Neutrophil (primary cell): ENCODE data around the gene LDLRAD3.

Source experiments
- H3K27ac ChIP-seq: fragments of 200-600 bp; sonication (generic); 2 replicates; pipeline ENCODE4 v1.5.1; 2016; ENCODE audit warnings: mild to moderate bottlenecking, moderate library complexity
- H3K27me3 ChIP-seq: fragments of 200-600 bp; sonication (generic); 2 replicates; pipeline ENCODE4 v1.6.0; 2016; ENCODE audit warnings: mild to moderate bottlenecking
- H3K36me3 ChIP-seq: fragments of 200-600 bp; sonication (generic); 2 replicates; pipeline ENCODE4 v1.5.1; 2017
- H3K4me1 ChIP-seq, 2 experiments: fragments of 200-600 bp in 1 of 2; sonication (generic) in 1 of 2; 1 replicate in 1 of 2; 2 replicates in 1 of 2; pipeline versions ENCODE4 v1.5.1 to v1.6.1; 2013 to 2016; ENCODE audit warnings: low read depth in 1 of 2, low read length in 1 of 2, mild to moderate bottlenecking in 1 of 2, moderate library complexity in 1 of 2; ENCODE audit not compliant: control insufficient read depth in 1 of 2, insufficient read depth in 1 of 2
- H3K4me3 ChIP-seq, 2 experiments: fragments of 200-600 bp in 1 of 2; sonication (generic) in 1 of 2; 1 replicate in 1 of 2; 2 replicates in 1 of 2; pipeline ENCODE4 v1.5.1; 2013 to 2016; ENCODE audit warnings: low read depth in 1 of 2, low read length in 1 of 2, mild to moderate bottlenecking in 1 of 2, moderate library complexity in 1 of 2
- H3K9me3 ChIP-seq: fragments of 200-600 bp; sonication (generic); 2 replicates; pipeline ENCODE4 v1.5.1; 2016
- CTCF ChIP-seq: fragments of 200-600 bp; sonication (generic); IDR thresholded peaks from 2 replicates; pipeline ENCODE4 v1.5.1; 2016; ENCODE audit warnings: antibody characterized with exemption

LDLRAD3 gene

GRCh38 chr11:36019005-36019596, 75.2 kb downstream of the LDLRAD3 start:
- H3K27me3 ChIP-seq, result no peaks in the 10 kb centered on the region
- no peaks in the 10 kb centered on the region for H3K9me3 ChIP-seq
- peaks cover 0 to 5% of the 10 kb centered on the region in 2 experiments for H3K4me1 ChIP-seq
- TF ChIP-seq CTCF, result no peak
- H3K36me3 ChIP-seq, result no peaks in the 10 kb centered on the region
- no peak overlapping the region for H3K27ac ChIP-seq
- no peak overlapping the region for H3K4me3 ChIP-seq

- Histone ChIP-seq H3K27me3 (no peaks in the 10 kb centered on the region), H3K27ac (no peak overlapping the region), H3K4me1 (peaks cover 0 to under 1% of the 10 kb centered on the region in 2 experiments), H3K9me3 (no peaks in the 10 kb centered on the region), H3K36me3 (no peaks in the 10 kb centered on the region), H3K4me3 (no peak overlapping the region)
- TF ChIP-seq CTCF, result no peak
These were observed 75.9 kb downstream of the LDLRAD3 start for GRCh38 chr11:36019722-36020121.

GRCh38 chr11:36022882-36023281, 79.0 kb downstream of the LDLRAD3 start:
- Histone ChIP-seq H3K27me3 (no peaks in the 10 kb centered on the region), H3K36me3 (no peaks in the 10 kb centered on the region), H3K9me3 (no peaks in the 10 kb centered on the region), H3K27ac (no peak overlapping the region), H3K4me3 (no peak overlapping the region), H3K4me1 (no peaks in the 10 kb centered on the region)
- no peak for TF ChIP-seq CTCF

GRCh38 chr11:36023922-36024321, 80.1 kb downstream of the LDLRAD3 start:
- Histone ChIP-seq H3K4me3 (no peak overlapping the region), H3K4me1 (no peaks in the 10 kb centered on the region), H3K27me3 (no peaks in the 10 kb centered on the region), H3K36me3 (no peaks in the 10 kb centered on the region), H3K9me3 (no peaks in the 10 kb centered on the region), H3K27ac (no peak overlapping the region)
- TF ChIP-seq CTCF, result no peak

- TF ChIP-seq CTCF, result no peak
- Histone ChIP-seq H3K9me3 (no peaks in the 10 kb centered on the region), H3K4me1 (no peaks in the 10 kb centered on the region)
These were observed 80.9 kb downstream of the LDLRAD3 start for GRCh38 chr11:36024716-36025115.

More at GRCh38 chr11:36024716-36025115, 80.9 kb downstream of the LDLRAD3 start:
- H3K27me3 ChIP-seq, result no peaks in the 10 kb centered on the region
- no peaks in the 10 kb centered on the region for H3K36me3 ChIP-seq
- no peak overlapping the region for H3K27ac ChIP-seq
- no peak overlapping the region for H3K4me3 ChIP-seq
